NCI-H748 (cell line): Measurements from ENCODE around the gene PLCH1.
A peak's percentile ranks its signal among the peaks of the same experiment; 100 is the strongest.

Source experiments
- DNase-seq: peaks from one replicate; lab custom pipeline; 2025; ENCODE audit not compliant: unreplicated experiment; lab: John Stamatoyannopoulos, UW

The PLCH1 gene

DNA sequence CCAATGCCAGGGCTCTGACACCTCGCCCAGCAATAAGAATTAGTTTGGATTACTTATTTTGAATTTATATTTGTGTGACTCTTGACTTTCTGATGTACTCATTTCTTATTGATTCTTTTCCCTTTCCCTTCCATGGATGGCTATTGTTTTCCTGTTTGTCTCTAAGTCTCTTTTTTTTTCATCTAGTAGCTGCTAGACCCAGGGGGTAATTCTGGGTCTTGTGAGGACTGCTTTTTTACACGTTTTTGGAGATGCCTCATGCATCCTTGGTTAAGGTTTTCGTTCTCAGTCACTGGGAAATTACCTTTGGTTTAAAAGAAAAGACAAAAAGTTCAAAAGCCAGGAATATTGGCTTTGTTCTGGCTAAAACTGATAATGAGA lies 381.2 kb downstream of the PLCH1 start:
- no peak for DNase-seq

DNA sequence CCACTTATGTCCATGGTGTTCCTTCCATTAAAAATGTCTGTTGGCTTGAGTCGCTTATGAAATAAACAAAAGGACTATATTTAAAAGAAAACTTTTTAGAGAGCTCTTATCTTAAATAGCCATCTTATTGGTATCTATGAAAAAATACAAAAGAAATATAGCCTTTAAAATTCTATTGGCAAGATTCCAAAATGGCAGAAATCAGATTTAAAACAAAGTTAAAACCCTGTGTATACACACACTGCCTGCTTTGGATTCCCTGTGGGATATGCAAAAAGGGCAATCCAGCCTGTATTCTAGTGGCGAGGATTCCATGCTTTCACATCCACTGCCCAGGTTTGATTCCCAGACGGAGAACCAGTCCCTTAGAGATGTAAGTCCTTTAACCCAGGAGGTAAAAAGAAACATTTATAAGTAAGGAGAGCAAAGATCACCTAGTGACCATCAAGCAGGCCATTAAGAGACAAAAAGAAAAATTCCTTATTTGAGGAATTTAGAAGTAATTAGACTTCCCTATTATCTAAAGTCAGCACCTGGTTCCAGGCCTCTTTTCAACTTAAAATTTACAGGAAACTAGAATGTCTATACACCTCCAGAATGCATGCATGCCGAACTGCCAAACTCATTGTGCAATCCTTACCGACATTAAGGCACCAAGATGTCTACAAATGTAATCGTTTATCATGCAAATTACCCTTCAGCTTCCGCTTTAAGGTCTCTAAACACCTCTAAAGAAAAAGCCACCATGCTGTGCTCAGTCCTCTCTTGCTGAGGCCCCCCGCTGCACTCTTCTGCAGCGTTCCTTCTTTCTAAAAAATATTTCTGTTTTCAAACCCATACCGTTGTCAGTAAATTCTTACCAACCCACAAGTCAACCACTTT lies 381.8 kb downstream of the PLCH1 start:
- DNase-seq: no peak

GRCh38 chr3:155360281-155360680 lies 384.6 kb downstream of the PLCH1 start:
- no peak for DNase-seq

- no peak for DNase-seq
Observed at GRCh38 chr3:155356594-155357370, 388.1 kb downstream of the PLCH1 start.

DNA sequence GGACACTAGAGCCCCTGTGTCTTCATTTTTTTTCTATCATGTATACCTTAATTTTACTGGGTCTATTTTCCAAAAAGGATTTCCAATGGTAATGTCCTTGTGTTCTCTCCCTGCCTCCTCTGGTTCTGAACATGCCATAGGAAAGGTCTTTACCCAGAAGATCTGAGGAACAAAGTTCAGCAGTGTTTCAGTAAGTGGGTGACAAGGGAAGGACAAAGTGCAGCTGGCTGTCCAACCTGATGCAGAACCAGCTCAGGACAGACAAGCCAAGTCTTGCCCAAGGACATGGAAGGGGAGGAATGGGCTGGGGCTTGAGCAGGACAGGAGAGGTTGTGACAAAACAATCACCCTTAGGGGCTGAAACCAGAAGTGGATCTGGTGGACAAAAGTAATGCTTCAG lies 390.2 kb downstream of the PLCH1 start:
- DNase-seq: no peak

GRCh38 chr3:155352900-155353490 lies 391.9 kb downstream of the PLCH1 start:
- peak; percentile 15 for DNase-seq

DNA sequence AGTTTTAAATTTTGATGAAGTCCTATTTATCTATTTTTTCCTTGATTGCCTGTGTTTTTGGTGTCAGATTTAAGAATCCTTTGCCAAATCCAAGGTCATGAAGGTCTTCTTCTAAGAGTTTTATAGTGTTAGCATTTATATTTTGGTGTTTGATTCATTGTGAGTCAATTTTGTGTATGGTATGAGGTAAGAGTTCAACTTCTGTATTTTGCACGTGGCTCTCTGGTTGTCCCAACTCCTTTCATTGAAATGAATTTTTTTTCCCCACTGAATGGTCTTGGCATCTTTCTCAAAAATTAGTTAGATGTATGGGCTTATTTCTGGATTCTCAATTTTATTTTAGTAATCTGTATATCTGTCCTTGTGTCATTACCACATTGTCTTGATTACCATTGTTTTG lies 394.3 kb downstream of the PLCH1 start:
- DNase-seq: no peak

DNA sequence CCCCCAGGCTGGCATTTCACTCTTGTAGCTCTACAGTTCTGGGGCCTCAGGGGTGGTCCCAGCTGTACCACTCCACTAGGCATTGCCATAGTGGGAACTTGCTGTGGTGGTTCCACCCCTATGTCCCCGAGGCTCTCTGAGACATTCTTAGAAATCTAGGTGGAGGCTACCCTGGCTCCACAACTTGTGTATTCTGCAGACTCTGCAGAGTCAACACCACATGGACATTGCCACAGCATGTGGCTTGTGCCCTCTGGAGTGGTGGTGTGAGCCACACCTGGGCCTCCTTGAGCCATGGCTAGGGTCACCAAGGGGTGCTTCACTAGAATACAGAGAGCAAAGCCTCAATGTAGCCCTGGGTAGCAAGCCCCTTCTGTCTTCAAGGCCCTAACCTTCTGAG lies 397.0 kb downstream of the PLCH1 start:
- DNase-seq: no peak

DNA sequence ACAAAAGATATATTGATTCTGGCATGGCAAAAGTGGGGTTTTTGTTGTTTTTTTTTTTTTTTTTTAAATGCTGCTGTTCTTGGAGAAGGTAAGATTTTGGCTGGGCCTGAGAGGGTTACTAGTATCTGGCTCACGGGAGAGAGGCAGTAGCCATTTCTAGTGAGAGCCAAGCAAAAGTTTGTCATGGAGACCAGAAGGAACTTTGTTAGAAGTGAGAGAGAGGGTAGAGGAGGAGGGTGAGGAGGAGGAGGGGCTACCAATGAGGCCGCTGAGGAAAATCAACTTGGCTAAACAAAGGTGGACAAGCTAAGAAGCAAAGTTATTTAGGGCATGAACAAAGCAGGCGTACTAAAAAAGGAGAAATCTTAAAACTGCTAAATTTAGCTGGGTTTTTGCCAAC lies 402.5 kb downstream of the PLCH1 start:
- DNase-seq: no peak

GRCh38 chr3:155339052-155339451 lies 405.8 kb downstream of the PLCH1 start:
- DNase-seq: no peak

DNA sequence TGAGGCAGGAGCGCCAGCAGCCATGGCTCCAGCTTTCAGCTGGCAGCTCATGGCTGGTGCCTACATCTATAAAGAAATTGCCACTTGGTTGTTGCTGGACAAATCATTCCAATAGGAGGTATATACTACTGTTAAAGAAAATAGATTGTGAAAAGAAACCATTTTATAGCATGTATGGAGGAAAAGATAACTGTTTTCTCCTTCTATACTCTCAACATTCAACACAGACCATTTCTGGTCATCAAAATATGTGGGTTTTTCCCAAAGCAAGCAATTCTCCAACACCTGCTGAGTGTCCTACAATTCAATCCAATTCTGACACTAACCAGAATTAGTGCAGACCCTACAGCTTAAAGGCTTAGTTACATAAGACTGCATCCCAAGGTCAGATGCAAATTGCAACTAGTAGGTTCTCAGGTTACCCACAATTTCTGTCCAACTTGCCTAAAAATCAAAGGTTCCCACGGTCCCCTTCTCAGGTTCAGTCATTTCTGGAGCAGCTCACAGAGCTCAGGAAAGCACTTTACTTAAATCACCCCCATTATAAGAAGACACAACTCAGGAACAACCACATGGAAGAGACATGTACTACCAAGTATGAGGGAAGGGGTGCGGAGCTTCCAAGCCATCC lies 409.0 kb downstream of the PLCH1 start:
- no peak for DNase-seq

DNA sequence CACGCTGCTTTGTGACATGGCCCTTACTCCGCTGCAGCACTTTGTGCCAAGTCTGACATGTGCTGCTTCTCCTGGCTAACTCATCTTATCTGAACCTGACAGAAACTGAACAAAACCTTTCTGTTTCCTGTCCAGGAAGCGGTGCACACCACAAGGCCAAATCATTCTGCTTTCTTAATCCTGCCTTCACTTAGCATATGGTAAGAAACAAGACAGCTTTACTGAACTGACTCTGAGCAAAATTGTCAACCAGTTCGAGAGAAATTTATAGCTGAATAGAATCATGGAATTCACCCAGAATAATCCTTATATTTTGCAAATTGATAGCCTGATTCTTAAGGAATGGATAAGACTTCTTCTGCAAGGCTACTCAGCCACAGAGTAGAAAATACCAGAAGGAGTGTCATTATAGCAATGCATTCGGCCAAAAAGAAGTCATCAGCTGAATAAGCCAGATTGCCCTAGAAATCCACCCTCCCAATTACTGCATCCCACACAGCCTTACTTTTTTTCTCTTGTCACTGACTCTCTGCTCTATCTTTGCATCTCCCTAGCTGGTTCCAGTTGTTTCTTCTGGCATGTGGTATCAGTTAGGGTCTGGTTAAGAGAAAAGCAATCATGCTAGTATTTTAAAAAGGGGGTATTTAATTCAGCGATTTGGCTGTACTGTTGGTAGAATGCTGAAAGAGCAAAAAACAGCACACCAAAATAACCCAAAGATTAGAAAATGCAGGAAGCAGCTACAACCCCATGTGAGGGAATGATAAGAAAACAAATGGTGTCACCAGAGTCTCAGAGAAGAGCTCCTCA lies 409.8 kb downstream of the PLCH1 start:
- no peak for DNase-seq

- DNase-seq: no peak
Observed at GRCh38 chr3:155334215-155334913, 410.5 kb downstream of the PLCH1 start.

- DNase-seq: no peak
Observed at GRCh38 chr3:155332716-155333115, 412.2 kb downstream of the PLCH1 start.

DNA sequence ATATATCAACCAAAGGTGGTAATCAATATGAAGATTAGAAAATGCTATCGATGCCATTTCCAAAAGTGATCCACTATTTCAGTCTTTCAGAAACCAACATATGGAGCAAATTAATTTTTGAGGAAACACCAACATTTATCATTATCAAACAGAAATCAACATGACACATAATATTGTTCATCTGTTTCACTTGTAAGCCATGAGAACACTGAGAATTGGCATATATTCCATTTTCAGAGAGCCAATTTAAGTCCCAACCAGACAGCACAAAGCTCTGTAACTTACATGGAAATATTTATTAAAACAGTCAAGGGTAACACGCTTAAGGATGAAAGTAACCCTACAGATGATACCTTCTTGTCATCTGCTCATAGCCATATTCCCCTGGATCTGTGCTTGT lies 413.8 kb downstream of the PLCH1 start:
- DNase-seq: no peak

DNA sequence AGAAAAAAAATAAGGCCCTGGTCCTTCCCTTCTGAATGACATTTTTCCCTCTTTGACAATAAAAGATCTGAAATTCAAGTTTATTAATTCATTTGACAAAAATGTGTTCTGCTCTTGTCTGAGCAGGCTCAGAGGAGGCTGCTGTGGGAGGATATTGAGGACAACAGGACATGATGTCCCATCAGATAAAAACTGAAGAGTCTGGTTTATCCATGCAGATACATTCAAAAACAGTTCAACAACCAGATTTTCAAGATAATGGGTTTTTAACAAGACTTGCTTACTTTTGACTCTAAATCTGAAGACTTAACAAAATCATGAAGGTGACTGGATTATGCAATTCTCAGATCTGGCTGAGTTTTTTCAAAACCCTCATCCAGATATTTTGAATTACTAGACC lies 414.5 kb downstream of the PLCH1 start:
- no peak for DNase-seq

DNA sequence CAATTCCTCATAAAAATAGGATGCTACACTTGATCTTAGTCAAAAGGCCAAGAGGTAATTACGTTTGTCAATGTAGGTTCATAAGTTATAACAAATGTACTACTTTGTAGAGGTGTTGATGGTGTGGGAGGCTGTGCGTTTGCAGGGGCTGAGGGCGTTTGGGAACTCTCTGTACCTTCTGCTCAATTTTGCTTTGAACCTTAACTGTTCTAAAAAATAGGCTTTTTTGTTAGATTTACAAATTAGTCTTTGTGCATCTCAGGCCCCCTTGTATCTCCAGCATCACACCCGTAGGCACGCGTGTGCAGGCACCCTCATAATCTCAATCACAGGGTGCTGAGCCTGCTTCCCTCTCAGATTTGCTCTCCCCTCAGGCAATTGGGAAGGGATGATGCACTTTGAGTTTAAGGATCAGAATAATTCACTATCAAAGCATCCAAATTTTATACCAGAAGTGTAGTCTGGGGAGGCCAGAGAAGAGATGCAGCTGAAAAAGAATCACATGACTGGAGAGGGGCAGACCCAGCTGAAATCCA lies 415.3 kb downstream of the PLCH1 start:
- DNase-seq: no peak

DNA sequence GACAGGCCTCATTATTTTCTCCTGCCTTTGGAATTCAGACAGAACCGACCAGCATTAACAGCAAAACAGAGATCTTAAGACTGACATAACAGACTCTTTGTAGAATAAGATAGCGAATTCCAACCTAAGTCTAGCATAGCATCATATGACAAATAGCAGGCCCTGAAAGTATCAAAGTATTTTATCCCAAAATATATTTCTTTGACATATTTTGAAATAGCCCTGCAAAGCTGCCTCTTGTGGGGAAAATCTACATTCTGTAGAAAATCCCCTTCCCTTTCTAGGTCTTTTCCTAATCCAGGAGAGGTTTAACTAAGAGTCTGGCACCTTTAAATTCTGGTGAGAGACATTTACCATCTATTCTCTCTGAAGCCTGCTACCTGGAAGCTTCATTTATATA lies 417.0 kb downstream of the PLCH1 start:
- no peak for DNase-seq

DNA sequence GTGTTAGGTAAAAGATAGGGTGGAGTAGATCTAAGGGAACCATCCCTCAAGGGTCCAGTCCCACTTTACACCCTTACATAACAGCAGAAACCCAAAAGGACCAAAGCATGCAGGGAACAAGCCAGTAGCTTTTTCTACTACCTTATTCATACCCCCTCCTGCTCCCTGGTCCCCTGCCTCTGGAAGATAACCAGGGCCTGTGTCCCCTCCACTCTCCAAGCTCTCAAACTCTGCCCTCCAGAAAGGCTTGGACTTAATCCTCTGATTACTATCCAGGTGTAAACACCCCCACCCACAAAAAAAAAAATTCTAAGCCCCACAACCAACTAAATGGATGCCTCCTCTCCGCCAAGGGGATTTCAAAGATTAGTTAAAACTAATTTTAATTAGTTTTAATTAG lies 417.4 kb downstream of the PLCH1 start:
- DNase-seq: no peak

DNA sequence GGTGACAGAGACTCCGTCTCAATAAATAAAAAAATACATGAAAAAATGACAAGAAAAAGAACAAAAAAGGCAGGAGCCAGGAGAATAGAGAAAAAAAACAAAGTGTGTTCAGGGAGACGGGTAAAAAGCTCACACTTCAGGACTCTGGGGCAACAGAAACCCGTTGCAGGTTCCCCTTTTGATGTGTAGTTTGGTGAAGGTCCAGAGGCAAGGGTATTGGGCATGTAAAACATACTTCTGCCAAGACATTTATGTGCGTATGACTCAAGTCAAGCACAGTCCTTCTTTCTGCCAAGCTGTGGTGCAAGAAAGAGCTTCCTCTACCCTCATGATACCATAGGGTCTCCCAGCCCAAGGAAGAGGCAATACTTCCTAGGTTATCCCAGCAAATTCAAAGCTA lies 418.0 kb downstream of the PLCH1 start:
- no peak for DNase-seq
